GM21737 (cell line): ENCODE results near the gene MAD2L1.
"Not testable (repeated sequence)": the region's sequence is repeated elsewhere in the genome, so short reads cannot be mapped to it uniquely, and the experiment has no call there.

Experiments used
- ATAC-seq: cut with Tn5 transposase; IDR thresholded peaks from one replicate; pipeline ENCODE4 v1.9.1; 2021; ENCODE audit warnings: mild to moderate bottlenecking, moderate library complexity; ENCODE audit not compliant: unreplicated experiment

Gene MAD2L1

DNA sequence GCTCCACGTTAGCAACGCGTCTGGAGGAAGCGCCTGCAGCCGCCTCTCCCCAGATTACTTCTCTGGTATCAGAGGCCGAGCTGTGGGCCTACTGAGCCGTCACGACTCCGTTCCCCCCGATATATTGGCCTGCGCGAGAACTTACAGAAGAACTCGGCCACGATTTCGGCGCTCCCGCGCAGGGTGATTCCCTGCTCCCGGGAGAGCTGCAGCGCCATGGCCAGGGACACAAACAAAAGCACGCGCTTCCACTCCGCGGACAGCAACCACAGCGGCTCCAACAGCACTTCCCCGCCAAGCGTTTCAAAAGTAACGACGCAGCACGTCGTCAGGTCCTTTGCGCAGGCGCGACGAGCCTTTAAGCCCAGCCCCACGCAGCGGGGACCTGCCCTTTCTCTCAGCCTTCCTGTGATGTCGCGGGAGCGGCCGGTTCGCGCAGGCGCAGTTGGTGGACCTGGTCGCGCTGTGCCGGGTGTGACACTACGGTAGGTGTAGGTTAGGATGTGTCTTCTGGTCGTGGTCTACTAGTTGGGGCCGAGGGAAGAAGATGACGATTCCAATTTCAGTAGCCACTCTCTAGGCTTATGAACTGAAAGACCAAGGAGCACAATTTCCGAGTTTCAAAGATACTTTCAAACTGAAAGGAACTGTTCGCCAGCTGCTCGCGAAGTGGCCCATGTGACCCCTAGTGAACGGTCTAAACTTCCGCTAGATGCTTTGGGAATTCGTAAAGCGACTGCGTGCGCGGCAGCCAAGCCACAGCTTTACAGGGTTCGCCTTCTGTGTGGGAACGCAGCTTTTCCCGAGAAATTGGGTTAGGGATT lies at the start of gene MAD2L1:
MAD2L1 (minus strand) TSS at position 332 of the 824 bp plus-strand sequence; CDS start at position 218, 114 bp downstream.
- ATAC-seq: peak; percentile 91

DNA sequence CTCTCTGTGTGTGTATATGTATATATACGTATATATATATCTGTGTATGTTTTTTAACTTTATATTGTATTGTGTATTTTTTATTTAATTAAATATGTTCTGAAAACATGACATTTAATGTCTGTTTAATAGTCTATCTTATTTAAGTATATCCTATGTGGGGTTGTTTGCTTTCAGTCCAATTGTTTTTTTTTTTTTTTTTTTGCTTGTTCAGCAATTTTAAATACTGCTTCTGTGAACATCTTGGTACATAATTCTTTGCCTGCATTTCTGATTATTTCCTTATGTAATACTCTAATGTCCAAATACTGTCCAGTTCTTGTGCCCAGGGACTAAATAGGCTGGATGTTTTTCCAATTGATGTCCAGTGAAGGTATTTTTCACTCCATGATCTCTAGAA lies 45.1 kb upstream of the MAD2L1 start:
- ATAC-seq: no peak

DNA sequence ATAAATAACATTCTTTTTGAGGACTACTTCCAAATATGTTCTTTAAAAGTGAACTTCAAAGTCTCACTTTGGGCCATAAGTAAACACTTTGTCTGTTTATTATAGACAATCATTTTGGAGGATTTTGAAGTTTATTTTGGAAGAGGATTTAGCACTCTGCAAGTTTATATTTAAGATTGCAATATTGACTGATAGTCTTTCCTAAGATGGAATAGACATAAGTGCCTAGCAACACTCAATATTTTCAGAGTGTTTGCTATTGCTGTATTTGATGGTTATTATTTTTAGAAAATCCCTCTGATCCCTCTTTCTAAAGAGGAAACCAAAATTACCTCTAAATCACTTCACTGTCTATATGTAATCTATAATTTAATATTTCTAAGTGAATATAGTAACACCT lies 42.8 kb upstream of the MAD2L1 start:
- no peak for ATAC-seq

DNA sequence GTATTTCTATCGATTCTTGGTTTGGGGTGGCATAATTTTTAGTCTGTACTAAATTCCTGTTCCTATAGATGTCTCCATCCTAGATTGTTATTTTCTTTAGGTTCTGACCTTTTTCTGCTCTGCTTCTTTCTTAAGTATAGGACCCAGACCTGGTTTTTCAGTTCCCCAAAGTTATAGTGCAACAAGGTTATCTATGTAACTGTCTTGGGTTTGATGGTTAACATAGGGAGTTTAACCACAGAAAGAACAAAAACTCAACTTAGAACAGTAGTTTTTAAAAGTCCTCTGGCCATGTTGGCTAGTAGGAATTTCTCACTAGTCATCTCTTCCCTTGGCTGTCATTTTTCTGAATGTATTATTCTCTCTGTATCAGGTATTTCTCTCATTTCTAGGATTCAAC lies 38.8 kb upstream of the MAD2L1 start:
- peak; percentile 91 for ATAC-seq

DNA sequence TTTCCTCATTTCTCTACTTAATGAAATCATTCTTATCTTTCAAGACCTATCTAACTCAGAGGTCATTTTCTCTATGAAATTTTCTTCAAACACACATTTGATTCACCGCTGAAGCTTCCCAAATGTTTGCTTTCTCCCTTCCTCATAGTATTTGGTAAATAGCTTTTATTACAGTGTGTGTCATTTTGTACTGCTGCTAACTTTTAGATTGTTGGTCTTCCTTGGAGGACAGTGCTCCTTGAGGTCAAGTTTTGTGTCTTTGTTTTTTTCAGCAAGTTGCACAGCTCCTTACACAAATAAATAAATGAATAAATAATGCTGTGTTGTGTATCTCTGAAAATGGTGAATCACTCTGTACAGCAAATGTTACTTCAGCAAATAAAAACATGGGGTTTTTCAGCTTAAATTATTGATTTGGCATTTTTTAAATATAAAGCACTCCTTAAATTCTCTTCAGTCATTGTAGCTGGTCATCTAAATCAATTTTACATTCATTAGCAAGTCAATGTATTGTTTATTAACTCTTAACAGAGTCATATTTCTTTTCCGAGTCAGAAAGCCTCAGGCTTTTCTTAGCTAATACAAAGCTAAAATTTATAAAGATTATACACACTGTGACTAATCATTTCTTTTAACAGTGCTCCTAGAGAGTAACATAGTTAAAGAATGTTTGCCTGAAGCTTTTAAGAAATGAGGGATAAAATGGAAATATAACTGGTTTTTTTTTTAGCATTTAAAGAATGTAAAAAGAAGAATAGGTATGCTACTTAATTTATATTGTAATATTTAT lies 30.1 kb upstream of the MAD2L1 start:
- no peak for ATAC-seq

DNA sequence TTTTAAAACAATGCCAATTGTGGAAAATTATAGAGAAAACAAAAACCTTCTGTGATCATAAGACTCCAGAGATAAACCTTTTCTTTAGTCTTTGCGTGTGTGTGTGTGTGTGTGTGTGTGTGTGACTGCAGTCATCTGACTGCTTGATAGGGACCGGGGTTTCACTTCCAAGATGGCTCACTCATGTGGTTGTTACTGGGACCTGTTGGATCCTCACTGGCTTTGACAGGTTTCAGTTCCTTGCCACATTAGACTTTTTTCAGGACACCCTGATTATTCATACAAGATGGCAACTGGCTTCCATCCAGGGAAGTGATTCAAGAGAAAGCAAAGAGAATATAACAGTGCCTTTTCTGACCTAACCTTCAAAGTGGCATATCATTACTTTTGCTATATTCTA lies 21.9 kb upstream of the MAD2L1 start:
- ATAC-seq: no peak

DNA sequence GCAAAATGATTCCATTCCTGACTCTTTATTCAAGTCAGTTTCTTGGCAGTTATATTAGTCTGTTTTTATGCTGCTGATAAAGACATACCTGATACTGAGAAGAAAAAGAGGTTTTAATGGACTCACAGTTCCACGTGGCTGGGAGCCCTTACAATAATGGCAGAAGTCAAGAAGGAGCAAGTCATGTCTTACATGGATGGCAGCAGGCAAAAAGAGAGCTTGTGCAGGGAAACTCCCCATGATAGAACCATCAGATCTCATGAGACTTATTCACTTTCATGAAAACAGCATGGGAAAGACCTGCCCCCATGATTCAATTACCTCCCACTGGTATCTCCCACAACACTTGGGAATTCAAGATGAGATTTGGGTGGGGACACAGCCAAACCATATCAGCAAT lies 21.4 kb upstream of the MAD2L1 start:
- not testable (repeated sequence) for ATAC-seq

DNA sequence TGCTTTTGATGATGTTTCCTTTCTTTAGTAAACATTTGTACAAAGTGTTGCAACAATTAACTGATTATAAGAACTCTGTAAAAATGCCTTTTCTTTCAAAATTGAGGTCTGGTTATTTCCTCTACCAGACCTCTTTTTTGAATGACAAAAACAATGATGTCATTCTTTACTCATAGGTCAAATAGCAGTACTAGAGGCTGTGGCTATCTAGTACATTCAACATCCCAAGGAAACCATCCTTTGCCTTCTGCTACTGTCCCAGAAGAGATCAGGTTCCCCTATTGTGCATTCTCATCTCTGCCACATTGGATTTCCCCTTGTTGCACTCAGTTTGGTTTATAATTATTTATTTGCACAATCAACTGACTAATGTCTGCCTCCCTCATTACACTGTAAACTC lies 19.1 kb upstream of the MAD2L1 start:
- no peak for ATAC-seq

DNA sequence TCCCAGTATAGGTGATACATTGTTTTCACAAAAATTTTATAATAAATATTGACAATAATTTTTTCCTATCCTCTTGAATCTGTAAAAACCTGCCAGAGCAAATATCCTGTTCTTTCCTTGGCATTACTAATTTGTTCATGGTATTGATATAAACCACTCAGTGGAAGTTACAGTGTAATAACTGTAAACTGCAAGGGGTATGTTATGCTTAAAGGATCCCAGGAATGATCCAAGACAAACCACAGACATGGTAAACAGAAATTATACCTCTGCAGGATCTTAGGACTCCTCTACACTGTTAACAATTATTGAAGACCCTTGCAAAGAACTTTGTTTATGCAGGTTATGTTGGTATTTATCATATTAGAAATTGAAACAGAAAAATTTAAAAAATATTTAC lies 17.7 kb upstream of the MAD2L1 start:
- no peak for ATAC-seq

DNA sequence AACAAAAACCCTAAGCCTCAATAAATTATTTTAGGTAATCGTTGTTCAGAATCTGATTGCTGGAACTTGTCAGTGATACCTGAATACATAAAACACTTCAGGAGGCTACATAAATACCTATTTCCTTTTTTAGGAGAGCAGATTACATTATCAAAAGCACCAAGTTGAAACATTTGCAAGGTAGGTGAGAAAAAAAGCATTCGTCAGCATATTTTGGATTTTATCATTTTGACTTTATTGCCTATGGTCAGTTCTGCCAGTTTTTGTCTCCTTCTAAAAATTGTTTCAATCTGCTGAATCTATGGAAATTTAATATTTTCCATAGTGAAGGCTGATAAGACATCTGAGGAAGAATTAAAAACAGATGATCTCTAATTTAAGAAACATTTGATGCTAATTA lies 16.5 kb upstream of the MAD2L1 start:
- no peak for ATAC-seq

DNA sequence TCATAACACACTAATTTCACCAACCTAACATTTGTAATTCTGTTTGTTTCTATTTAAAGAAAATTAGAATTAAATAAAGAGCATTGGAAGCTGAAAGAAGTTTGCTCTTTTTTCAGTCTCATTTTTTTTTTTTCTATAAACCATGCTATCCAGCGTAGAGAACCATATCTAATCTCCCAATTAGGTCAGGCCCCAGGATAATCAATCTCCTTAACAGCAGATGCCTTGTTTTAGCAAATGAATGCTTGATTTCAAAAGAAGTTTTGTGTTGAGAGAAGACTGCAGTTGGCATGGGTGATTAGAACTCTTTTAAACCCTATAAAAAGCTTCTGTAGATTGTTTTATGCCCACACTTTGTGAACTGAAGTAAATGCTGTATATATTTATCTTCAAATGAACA lies 15.6 kb upstream of the MAD2L1 start:
- no peak for ATAC-seq

DNA sequence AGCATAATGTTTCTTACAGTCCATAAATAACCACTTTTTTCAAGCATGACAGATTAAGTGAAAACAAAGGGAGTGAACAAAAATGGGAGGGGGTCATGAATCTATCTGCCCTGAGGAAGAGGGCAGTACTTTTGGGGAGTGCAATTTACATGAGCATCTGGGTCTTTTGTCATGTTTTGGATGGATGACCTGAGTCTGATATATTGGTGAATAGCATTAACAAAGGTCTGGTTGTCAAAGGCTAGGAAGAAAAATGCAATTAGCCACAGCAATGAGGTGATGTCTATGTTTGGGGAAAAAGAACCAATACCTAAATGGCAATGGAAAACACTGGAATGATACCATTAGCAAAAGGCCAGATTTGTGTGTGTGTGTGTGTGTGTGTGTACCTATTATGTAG lies 15.1 kb upstream of the MAD2L1 start:
- no peak for ATAC-seq

DNA sequence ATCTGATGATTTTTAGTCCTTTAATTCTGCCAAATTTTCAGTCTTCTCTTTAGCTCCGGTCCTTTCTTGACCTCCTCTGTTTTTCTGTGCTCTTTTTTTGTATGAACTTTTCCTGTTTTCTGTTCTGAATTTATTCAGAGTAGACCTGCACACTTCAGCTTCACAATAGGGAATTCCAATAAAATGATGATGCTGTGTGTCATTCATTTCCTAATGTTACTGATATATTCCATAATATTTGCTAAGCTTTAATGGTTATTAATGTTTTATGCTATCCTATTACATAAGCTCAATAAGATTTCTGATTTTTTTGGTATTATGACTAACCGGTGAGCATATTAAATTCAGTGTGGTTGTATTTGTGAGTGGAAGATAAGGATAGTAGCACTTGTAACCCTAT lies 13.9 kb upstream of the MAD2L1 start:
- ATAC-seq: no peak

DNA sequence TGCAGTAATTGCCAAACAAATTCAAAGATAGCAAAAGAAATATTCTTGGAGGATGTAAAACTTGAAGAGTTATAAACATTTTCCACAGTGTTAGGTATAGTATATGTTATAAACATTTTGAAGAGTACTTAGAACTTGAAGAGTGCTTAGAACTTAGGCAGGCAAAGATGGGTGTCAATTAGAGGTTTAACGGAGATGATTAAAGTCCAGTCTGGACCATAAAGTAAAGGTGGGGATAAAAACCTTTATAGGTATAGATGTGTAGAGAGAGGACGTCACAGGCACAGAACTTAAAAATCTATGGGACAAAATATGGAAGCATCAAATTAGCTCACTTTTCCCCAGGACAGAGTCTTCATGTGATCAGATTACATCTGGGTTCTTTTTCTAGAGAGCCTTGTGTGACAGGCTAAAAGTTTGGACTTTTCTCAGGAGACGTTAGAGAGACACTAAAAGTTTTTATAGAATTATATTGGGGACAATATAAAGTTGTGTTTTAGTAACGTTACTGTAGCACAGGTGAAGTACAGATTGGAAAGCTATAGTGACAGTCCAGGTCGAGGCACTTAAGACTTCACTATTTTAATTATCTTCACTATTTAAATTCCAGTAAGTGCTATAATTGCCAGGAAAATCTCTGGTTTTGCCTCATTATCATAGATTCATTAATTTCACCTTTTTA lies 13.3 kb upstream of the MAD2L1 start:
- ATAC-seq: no peak

DNA sequence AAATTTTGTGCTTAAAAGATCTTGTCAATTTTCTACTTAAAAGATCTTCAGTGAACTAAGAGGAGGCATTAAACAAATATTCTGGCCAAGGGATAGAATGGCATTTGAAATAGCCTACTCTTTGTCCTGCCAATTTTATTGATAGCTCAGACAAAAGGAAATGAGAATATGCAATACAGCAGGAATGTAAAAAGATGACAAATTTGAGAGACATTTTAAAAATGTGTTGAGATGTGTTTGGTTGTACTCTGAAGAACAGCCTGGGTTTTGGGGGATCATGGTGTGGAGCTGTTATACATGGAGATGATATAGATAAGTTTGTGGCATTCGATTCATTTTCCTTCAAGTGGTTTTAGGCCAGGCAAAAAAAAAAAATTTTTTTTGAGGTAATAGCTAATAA lies 11.6 kb upstream of the MAD2L1 start:
- ATAC-seq: no peak

DNA sequence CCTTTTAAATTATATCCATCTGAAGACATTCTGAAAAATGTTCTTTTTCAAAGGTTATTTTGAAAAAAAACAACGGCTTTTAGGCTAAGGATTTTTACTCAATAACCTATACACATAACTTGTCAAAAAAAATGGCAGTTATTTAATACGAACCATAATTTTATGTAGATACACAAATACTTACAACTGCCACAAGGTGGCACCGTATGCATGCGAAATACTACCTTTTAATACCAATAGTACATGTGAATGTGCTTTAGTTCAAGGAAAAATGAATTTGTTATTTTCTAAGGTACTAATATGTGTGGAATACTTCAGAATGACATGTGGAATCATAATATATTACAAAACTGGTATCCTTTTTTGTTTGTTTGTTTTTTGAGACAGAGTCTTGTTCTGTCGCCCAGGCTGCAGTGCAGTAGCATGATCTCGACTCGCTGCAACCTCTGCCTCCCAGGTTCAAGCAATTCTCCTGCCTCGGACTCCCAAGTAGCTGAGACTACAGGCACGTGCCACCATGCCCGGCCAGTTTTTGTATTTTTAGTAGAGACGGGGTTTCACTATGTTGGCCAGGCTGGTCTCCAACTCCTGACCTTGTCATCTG lies 4.6 kb upstream of the MAD2L1 start:
- no peak for ATAC-seq

DNA sequence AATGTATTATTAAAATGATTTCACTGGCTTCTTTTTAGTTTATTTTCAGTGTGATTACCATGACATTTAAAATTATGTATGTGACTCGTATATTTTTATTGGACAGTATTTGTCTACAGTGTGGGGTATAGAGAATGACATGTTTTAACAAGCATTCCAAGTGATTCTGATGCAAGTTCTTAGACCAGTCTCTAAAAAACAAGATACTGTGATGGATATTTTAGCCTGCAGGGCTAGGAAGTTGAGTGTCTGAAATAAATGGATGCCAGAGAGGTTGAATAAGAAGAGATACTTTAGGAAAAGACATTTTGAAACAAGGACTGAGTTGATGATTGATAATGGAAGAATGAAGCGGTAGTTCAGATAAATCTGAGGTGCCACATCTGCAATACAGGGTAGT lies 3.5 kb upstream of the MAD2L1 start:
- no peak for ATAC-seq

DNA sequence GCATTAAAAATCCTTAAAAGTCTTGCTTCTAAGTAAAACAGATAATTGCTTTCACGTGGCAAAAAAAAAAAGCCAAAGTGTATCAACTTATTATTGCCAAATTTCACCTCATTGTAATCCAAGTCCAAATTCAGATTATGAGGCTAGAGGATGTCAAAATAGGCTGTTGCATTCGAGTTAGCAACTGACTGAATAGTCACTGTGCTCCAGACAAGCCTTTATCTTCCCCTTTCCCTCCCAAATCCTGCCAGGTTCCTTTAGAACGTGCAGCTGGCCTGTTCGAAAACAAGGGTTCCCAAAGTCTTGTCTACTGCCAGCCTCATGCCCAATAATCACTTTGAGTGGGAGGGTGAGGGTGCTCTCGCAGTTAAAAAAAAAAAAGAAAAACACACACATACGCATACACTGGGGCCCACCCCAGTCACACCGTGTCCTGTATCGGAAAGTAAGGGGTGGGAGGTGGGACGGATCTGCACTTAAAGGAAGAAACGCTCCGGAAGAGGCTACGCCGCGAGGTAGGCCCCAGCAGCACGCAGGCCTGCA lies 603 bp downstream of the MAD2L1 start:
- ATAC-seq: no peak

DNA sequence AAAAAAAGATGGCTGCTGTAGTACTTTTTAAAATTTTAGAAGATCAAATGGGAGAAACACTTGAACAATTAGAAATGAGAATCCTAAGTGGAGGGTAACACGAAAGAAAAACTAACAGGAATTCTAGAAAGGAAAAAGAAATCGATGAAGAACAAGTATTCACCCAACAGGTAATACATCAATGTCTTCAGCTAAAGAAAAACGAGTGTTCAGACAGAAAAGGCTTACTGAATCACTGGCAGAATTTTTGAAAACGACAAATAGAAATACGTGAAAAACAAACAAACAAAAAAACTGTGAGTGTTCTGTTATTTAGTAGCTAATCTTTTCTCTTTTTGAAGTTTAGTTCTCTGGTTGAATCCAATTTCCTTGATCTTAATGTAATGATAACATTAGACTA lies 1.8 kb downstream of the MAD2L1 start:
- ATAC-seq: no peak

DNA sequence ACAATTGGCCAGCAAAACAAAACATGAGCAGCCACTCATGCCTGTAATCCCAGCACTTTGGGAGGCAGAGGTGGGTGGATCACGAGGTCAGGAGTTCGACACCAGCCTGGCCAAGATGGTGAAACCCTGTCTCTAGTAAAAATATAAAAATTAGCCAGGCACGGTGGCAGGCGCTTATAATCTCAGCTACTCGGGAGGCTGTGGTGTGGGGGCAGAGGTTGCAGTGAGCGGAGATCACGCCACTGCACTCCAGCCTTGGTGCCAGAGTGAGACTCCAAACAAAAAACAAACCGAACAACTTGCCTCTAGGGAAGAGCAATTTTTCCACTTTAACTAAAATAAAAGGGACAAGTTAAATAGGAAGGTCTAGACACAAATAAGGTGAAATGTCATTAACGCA lies 2.9 kb downstream of the MAD2L1 start:
- ATAC-seq: not testable (repeated sequence)

DNA sequence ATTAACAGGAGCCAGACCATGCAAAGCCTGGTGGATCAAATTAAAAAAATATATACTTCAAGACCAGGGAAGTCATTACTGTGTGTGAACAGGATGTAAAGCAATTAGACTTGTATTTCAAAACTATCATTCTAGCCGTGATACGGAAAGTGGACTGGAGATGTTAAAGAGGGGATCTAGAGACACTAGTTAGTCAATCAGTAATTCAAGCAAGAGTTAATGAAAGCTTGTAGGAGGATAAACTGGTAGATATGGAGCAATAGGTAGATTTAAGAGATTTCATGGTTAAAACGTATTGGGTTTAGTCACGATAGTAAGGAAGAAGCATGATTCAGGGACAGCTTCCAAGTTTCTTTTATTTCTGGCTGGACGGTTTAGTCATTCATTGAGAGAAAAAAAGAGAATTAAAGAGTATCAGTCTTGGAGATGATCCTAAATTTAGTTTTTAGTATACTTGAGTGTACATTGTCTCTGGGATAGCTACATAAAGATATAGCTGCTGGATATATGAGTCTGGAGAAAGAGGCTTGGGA lies 3.9 kb downstream of the MAD2L1 start:
- ATAC-seq: no peak
